ENCODE measurements around the gene FHIT.
"Not testable (repeated sequence)": the region's sequence is repeated elsewhere in the genome, so short reads cannot be mapped to it uniquely, and the experiment has no call there.

Gene FHIT

GRCh38 chr3:60948488-60948887, 302.8 kb downstream of the FHIT start:
- DNase-seq (ENCODE audit: low read depth in 2 of 3, low spot score in 1 of 3), result no peak

GRCh38 chr3:60935709-60936108, 315.5 kb downstream of the FHIT start:
- DNase-seq (ENCODE audit: low read depth in 2 of 3, low spot score in 1 of 3), result no peak

- no peak for DNase-seq (ENCODE audit: low read depth in 2 of 3, low spot score in 1 of 3)
These were observed 317.4 kb downstream of the FHIT start for GRCh38 chr3:60933824-60934223.

- DNase-seq (ENCODE audit: low read depth in 2 of 3, low spot score in 1 of 3), result no peak
These were observed 318.6 kb downstream of the FHIT start for GRCh38 chr3:60932643-60933042.

- DNase-seq (ENCODE audit: low read depth in 2 of 3, low spot score in 1 of 3), result no peak
These were observed 319.1 kb downstream of the FHIT start for GRCh38 chr3:60932170-60932569.

GRCh38 chr3:60931452-60931851, 319.8 kb downstream of the FHIT start:
- DNase-seq (ENCODE audit: low read depth in 2 of 3, low spot score in 1 of 3), result no peak

- DNase-seq (ENCODE audit: low read depth in 2 of 3, low spot score in 1 of 3), result no peak
These were observed 330.7 kb downstream of the FHIT start for GRCh38 chr3:60920519-60920918.

- DNase-seq (ENCODE audit: low read depth in 2 of 3, low spot score in 1 of 3), result no peak
These were observed 332.0 kb downstream of the FHIT start for GRCh38 chr3:60919296-60919695.

- no peak for DNase-seq (ENCODE audit: low read depth in 2 of 3, low spot score in 1 of 3)
These were observed 334.1 kb downstream of the FHIT start for GRCh38 chr3:60917141-60917540.

GRCh38 chr3:60916546-60916945, 334.7 kb downstream of the FHIT start:
- DNase-seq (ENCODE audit: low read depth in 2 of 3, low spot score in 1 of 3), result no peak

GRCh38 chr3:60913474-60913873, 337.8 kb downstream of the FHIT start:
- no peak for DNase-seq (ENCODE audit: low read depth in 2 of 3, low spot score in 1 of 3)

- DNase-seq (ENCODE audit: low read depth in 2 of 3, low spot score in 1 of 3), result no peak
These were observed 338.4 kb downstream of the FHIT start for GRCh38 chr3:60912876-60913275.

GRCh38 chr3:60912142-60912541, 339.1 kb downstream of the FHIT start:
- DNase-seq (ENCODE audit: low read depth in 2 of 3, low spot score in 1 of 3), result no peak

- no peak for DNase-seq (ENCODE audit: low read depth in 2 of 3, low spot score in 1 of 3)
These were observed 341.7 kb downstream of the FHIT start for GRCh38 chr3:60909526-60909925.

GRCh38 chr3:60906283-60906682, 345.0 kb downstream of the FHIT start:
- no peak for DNase-seq (ENCODE audit: low read depth in 2 of 3, low spot score in 1 of 3)

GRCh38 chr3:60898321-60898720, 352.9 kb downstream of the FHIT start:
- no peak for DNase-seq (ENCODE audit: low read depth in 2 of 3, low spot score in 1 of 3)

GRCh38 chr3:60893946-60894345, 357.3 kb downstream of the FHIT start:
- DNase-seq (ENCODE audit: low read depth in 2 of 3, low spot score in 1 of 3), result no peak

- no peak for DNase-seq (ENCODE audit: low read depth in 2 of 3, low spot score in 1 of 3)
These were observed 361.0 kb downstream of the FHIT start for GRCh38 chr3:60890226-60890625.

GRCh38 chr3:60888952-60889351, 362.3 kb downstream of the FHIT start:
- not testable (repeated sequence) for DNase-seq (ENCODE audit: low read depth in 2 of 3, low spot score in 1 of 3)

GRCh38 chr3:60887574-60887973, 363.7 kb downstream of the FHIT start:
- DNase-seq (ENCODE audit: low read depth in 2 of 3, low spot score in 1 of 3), result no peak

GRCh38 chr3:60886518-60886917, 364.7 kb downstream of the FHIT start:
- DNase-seq (ENCODE audit: low read depth in 2 of 3, low spot score in 1 of 3), result no peak

- no peak for DNase-seq (ENCODE audit: low read depth in 2 of 3, low spot score in 1 of 3)
These were observed 367.2 kb downstream of the FHIT start for GRCh38 chr3:60884005-60884404.

GRCh38 chr3:60877188-60877587, 374.1 kb downstream of the FHIT start:
- DNase-seq (ENCODE audit: low read depth in 2 of 3, low spot score in 1 of 3), result no peak

GRCh38 chr3:60870396-60870795, 380.9 kb downstream of the FHIT start:
- no peak for DNase-seq (ENCODE audit: low read depth in 2 of 3, low spot score in 1 of 3)

Data from stimulated activated CD4-positive, alpha-beta T cell treated with anti-CD3 and anti-CD28 coated beads, Interleukin-12 subunit alpha, Interleukin-12 subunit beta, amount 100 ng/mL, for 48 hours (primary cell).